ENCODE results near the gene NCF4. TPM values are rescaled to one million over a fixed set of nuclear protein-coding genes. Genes with fewer than 3 reads are reported as not detected.

NCF4 gene
- total RNA-seq, 1 experiment from 2014 or later = not detected

GRCh38 chr22:36926309-36926708 is 65.5 kb downstream of the NCF4 start:
- H2AFZ ChIP-seq (ENCODE audit: low read length) = no peak overlapping the region
- no peak overlapping the region; the same call in 1 of the 2 replicates for H3K14ac ChIP-seq (ENCODE audit: insufficient read depth, low read length)
- no peak for TF ChIP-seq CTCF (conservative IDR thresholded peaks at IDR 0.05)
- no peak overlapping the region for H2BK5ac ChIP-seq (ENCODE audit: insufficient read length, low read length)
- H2BK20ac ChIP-seq (ENCODE audit: low read depth, low read length, poor library complexity, severe bottlenecking) = no peak overlapping the region
- H4K8ac ChIP-seq (replicated peaks; ENCODE audit: insufficient read length, low read depth, low read length) = no peak overlapping the region
- no peak overlapping the region for H3K27ac ChIP-seq (ENCODE audit: insufficient read length, low read depth, low read length)
- Mint-ChIP-seq H3K4me1 (peaks cover 0 to 7% of the 10 kb centered on the region in 2 experiments; a peak in 3 of 4 replicates), H3K9me3 (no peaks in the 10 kb centered on the region; a peak in 1 of 5 replicates), H3K4me3 (no peak overlapping the region), H3K27ac (no peak overlapping the region), H3K36me3 (ENCODE audit: insufficient read depth in 1 of 3, low read depth in 3 of 3) (no peaks in the 10 kb centered on the region), H3K27me3 (ENCODE audit: low read depth) (peaks cover 47% of the 10 kb centered on the region)
- H4K5ac ChIP-seq (ENCODE audit: insufficient read length, low read depth, low read length) = no peak overlapping the region
- no peaks in the 10 kb centered on the region for H3K79me1 ChIP-seq (ENCODE audit: insufficient read depth, low read depth, low read length, poor library complexity, severe bottlenecking)
- H4K20me1 ChIP-seq (ENCODE audit: control insufficient read depth, insufficient read depth, insufficient read length) = no peaks in the 10 kb centered on the region
- no peak overlapping the region for H4K91ac ChIP-seq (ENCODE audit: insufficient read length, low read depth, low read length)
- H2BK12ac ChIP-seq (ENCODE audit: insufficient read length, low read depth, low read length) = no peak overlapping the region
- no peak overlapping the region for H2BK120ac ChIP-seq (ENCODE audit: low read depth, low read length, poor library complexity, severe bottlenecking)
- H3K27me3 ChIP-seq (ENCODE audit: insufficient read depth, low read length) = no peaks in the 10 kb centered on the region; the same call in 1 of the 2 replicates
- no peak for DNase-seq
- no peaks in the 10 kb centered on the region for H3K9me3 ChIP-seq (ENCODE audit: control insufficient read depth, low read depth, low read length)
- no peak overlapping the region for H3K9ac ChIP-seq (ENCODE audit: extremely low read depth, insufficient read length, low read length)
- H3K23me2 ChIP-seq (ENCODE audit: insufficient read length, low read depth, low read length, poor library complexity, severe bottlenecking) = no peaks in the 10 kb centered on the region
- H3K18ac ChIP-seq (ENCODE audit: insufficient read length, low read depth, low read length) = no peak overlapping the region
- H3T11ph ChIP-seq (ENCODE audit: low read length) = no peak overlapping the region
- no peak overlapping the region for H3K56ac ChIP-seq (ENCODE audit: insufficient read length, low read depth, low read length)
- no peak overlapping the region for H3K23ac ChIP-seq (ENCODE audit: insufficient read length, low read depth, low read length)
- H2AK5ac ChIP-seq (ENCODE audit: insufficient read length, low read length) = no peak overlapping the region
- no peak overlapping the region for H3K4ac ChIP-seq (ENCODE audit: low read depth, low read length)
- WGBS (ENCODE audit: extremely low coverage, insufficient read length, low lambda C conversion rate) = no CpG with 5 or more reads among the region's 6 CpGs
- H3K4me2 ChIP-seq (ENCODE audit: insufficient read depth, insufficient read length, low read length) = no peak overlapping the region
- H2BK15ac ChIP-seq (ENCODE audit: low read depth, low read length) = no peak overlapping the region
- no peaks in the 10 kb centered on the region for H3K4me1 ChIP-seq (ENCODE audit: insufficient read depth, low read length)
- no peaks in the 10 kb centered on the region for H3K79me2 ChIP-seq (ENCODE audit: insufficient read depth, low read length)
